HTR-8/SVneo (cell line): ENCODE data around the gene STARD10.

Source experiments
- DNase-seq: peaks from one replicate; pipeline ENCODE4 v3.0.0; 2011; ENCODE audit warnings: low spot score, mixed read lengths; ENCODE audit not compliant: insufficient read length
- FAIRE-seq: peaks from 2 replicates; lab custom pipeline; 2011; peaks lifted over from hg19 to GRCh38; lab: Jason Lieb, UNC

The STARD10 gene

DNA sequence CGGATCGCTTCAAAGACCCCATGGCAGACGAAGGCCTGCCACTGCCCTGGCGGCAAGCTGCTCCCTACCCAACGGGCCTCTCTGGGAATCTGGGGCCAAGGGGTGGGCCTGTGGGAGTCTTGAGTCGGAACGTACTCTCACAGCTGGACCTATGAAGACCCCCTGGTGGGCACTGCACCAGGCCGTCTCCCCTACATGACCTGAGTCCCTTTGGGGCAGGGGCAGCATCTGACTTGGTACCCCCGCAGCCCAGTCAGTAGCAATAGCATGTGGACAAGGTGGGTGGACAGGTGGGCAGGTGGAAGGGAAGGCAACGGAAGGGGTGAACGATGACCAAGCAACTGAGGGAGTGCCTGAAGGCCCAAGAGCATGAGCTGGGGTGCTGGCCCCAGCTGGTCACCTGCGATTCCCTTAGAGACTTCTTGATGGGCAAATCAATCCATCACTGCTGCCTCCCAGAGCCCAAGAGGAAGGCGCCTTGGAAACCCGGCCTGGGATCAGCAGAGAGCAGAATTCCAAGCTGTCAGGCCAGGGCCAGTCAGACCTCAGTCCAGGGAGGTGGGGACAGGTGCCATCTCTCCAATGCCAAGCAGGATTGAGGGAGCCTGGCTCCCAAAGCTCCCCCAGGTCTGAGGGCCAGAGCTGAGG, 76.9 kb downstream of the STARD10 start:
- DNase-seq (no peak), FAIRE-seq (no peak)

DNA sequence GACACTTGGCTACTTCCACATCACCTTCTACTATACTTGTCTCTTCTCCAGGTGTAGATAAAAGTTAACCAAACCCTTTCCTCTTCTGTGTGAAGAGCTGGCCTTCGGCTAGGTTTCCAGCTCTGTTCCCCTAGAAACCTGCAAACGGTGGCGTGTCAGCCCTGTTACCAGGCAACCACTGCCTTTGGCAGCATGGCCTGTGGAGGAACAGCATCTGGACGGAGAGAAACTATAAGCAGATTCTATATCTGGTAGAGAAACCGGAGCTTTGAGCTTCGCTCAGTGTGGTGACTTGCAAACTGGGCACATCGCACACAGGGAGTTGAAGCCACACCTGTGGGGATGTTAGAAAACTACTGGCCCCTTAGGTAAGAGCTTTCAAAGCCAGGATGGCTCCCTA, 77.6 kb downstream of the STARD10 start:
- DNase-seq (no peak), FAIRE-seq (no peak)

DNA sequence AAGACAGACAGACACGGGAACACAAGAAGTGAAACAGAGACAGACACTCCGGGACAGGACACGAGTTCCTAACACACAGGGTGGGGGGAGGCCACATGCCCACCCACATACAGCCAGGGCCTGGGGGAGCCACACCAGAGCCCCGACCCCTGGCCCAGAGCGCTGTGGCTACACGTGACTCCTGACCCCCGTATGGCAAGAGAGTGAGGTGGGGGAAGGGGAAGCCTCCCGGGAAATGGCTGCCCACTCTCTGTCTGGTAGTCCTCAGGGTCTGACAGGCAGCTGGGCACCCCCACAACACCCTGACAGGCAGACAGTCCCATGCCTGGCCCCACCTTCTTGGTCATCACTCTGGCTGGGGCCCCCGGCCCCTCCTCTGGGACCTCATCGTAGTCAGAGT, 81.0 kb downstream of the STARD10 start:
- no peak for FAIRE-seq
- DNase-seq: no peak

DNA sequence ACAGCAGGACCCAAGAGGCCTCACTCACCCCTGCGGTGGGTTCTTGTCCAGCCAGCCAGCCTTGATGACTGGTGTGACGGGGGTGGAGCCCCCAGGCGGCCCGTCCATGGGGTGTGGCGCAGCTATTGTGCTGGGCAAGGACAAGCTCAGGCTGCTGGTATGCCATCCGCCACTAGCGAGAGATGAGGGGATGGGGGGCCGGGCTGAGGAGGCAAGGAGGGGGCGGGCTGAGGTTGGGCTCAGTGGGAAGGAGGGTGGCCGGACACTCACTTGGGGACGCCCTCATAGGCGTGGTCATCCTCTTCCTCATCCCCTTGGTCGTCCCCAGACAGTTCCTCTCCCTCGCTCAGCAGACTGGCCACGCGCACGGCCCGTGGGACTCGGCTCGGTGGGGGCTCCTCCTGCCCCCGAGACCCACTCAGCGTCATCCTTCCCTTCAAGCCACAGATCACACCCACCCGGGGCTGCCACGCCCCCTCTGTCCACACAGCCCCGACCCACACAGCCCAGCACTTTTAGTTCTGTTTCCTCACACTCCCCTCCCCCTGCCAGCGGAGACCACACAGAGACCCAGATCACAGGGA, 81.6 kb downstream of the STARD10 start:
- no peak for FAIRE-seq
- no peak for DNase-seq

DNA sequence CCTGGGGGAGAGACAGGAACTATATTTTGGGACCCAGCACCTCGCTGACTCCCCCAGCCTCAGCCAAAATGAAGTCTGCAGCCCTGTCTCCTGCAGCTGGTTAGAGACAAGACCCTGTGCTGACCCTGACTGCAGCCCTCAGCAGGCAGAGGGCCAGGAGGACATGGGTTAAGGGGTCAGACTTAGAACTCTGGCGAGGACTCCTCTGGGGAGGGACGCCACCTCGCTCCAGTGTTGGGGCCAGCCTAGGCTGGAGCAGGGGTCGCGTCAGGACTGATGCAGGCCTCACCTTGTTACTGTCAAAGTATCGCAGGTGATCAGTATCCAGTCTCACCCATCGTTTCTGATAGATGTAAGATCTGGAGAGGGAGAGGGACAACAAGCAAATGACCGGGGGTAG, 82.7 kb downstream of the STARD10 start:
- FAIRE-seq: no peak
- no peak for DNase-seq

DNA sequence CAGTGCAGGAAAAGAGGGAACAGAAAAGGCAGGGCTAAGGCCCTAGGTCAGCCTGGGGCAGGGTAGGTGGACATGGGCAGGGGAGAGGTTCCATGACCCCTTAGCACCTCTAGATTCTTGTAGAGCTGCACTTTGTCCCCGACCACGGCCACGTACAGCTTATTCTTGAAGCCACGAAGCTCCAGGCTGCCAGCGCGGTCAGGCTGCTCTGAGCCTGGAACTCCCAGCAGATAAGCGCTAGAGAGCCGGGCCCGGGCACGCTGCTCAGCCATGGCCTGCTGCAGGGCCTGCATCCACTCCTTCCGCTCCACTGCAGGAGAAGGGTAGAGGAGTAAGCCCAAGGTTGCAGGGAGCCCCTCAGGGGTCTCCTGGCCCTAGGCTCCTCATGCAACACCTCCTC, 83.6 kb downstream of the STARD10 start:
- no peak for FAIRE-seq
- DNase-seq: no peak

DNA sequence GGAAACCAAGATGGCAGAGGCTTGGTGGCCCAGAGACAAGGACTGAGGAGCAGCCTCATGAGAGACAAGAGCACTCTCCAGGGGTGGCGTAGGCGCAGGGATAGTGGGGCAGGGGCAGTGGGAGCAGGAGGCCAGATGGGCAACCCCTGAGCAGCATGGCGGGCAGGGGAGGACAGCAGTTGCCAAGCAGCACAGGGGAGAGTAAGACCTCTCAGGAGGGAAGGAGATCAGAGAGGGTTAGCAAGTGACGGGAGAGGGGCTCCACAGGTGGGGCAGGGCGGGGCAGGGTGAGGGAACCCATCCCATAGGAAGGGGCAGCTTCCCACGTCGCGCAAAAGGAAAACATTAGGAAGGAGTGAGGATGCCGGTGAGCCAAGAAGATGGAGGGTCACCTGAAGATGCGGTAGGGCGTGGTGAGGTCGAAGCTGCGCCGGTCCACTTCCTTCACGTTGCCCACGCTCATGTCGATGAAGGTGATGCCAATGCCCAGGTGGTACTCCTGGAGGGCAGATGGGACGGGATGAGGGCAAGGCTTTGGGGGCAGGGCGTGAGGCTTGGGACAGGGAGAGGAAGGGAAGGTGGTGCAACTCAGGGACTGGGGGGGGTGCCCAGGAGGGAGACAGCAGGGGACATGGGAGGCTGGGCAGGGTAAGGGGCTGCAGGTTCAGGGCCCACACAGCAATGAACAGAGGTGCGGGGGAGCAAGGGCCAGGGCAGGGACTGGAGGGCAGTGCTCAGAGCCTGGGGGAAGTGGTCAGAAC, 84.2 kb downstream of the STARD10 start:
- FAIRE-seq (no peak), DNase-seq (no peak)

DNA sequence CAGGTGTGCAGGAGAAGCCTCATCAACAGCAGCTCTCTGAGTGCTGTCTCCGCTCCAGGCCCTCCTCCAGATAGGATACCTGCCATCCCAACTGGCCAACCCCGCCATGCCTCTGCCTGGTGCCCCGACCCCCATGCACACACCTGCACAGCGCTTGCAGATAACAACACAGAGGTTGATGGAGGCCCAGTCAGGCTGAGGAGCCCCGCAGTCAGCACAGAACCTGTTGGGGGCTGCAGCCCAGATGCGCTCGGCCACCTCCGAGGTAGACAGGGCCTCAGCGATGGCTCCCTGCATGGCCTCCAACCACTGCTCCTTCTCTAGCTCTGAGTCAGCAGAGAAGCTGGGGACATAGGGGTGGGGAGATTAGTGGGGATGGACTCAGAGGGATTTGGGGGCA, 86.8 kb downstream of the STARD10 start:
- FAIRE-seq: no peak
- no peak for DNase-seq

DNA sequence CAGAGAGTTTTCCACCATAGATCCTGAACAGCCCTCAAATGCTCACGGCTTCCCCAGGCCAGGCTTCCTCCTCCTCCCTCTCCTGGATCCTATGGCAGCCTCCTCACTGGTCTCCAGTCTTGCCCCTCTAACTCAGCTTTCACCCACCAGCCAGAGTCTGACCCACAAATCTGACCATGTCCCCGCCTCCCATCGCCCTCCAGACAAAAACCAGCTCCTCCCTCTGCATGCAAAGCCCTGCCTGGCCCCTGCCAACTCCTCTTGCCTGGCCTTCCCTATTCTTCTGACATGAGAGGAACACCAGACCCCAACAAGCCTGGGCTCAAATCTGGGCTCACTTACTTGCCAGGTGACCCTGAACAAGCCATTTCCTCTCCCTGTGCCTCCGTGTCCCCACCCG, 87.3 kb downstream of the STARD10 start:
- FAIRE-seq (no peak), DNase-seq (no peak)

DNA sequence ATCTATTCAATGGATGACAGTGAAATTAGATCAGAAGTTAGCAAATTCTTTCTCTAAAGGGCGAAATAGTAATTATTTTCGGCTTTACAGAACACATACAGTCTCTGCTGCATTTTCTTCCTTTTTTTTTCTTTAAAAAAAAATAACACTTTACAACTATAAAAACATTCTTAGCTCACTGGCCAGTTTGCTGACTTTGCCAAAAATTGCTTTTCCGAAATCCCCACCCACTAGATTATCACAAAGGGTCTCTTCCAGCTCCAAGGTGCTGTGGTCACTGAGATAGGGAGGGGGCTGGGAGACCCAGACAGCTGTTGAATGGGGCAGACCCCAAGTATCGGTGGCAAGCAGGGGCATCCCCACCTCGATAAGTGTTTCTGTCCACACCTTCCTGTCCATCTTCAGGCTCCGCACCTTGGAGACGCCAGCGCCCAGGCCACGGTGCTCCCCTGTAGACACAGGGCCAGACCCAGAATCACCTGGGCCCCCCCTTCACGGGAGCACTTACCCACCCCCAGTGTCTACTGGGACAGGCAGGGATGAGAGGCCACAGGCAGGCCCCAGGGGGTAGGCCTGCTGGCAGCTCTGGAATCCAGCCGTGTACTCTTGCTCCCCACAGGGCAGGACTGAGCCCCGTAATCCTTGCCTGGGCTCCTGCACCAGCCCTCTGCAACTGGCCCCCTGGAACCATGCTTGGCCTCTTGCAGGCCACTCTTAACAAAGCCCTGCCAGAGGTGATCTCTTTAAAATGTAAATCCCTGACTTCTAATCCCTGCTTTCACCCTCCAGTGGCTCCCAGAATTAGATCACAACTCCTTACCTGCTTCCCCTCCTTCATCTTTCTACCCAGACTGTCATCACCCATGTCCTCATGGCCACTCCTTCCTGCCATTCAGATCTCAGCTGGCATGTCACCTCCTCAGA, 88.1 kb downstream of the STARD10 start:
- FAIRE-seq (no peak), DNase-seq (no peak)

DNA sequence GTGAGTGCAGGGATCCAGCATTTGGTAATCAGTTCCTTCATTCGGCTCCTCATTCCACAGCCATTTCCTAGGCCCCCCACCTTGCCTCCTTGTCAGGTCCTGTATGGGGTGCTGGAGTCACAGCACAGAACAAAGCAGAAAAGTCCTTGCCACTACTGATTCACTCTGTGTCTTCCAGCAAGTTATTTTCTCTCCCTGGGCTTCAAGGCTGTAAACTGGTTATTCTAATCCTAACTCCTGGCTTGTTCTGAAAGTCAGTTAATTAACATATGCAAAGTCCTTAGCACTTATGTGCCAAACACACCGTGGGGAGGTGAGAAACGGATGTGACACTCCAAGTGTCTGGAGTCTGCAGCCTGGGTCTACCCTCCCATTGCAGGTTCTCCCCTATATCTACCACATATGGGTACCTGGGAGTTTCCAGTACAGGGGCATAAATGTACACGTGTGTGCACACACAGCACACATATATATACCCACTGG, 89.0 kb downstream of the STARD10 start:
- DNase-seq: no peak
- peak; percentile 59 for FAIRE-seq
